ENCODE data around the gene GSTM5.

DNA sequence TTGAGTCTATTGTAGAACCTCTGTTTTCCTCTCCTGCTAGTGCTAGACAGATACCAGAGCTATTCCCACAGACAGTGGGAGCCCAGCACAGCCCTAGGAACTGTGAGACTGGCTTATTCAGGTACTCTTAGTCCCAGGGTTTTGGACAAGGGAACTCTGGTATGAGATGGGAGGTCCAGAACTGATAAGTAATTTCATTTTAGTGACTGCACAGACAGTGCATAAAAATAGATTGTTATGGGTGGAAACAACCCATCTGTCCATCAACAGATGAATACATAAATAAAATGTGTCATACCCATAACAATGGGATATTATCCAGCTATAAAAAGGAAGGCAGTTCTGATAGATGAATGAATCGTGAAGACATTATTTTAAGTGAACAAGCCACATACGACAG, 42.7 kb downstream of the GSTM5 start:
- TF ChIP-seq, protein P1, sequence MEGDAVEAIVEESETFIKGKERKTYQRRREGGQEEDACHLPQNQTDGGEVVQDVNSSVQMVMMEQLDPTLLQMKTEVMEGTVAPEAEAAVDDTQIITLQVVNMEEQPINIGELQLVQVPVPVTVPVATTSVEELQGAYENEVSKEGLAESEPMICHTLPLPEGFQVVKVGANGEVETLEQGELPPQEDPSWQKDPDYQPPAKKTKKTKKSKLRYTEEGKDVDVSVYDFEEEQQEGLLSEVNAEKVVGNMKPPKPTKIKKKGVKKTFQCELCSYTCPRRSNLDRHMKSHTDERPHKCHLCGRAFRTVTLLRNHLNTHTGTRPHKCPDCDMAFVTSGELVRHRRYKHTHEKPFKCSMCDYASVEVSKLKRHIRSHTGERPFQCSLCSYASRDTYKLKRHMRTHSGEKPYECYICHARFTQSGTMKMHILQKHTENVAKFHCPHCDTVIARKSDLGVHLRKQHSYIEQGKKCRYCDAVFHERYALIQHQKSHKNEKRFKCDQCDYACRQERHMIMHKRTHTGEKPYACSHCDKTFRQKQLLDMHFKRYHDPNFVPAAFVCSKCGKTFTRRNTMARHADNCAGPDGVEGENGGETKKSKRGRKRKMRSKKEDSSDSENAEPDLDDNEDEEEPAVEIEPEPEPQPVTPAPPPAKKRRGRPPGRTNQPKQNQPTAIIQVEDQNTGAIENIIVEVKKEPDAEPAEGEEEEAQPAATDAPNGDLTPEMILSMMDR (IDR thresholded peaks at IDR 0.05; ENCODE audit: low read length): no peak
- no peak for TF ChIP-seq EZH2 (IDR thresholded peaks at IDR 0.05; ENCODE audit: borderline replicate concordance, low read length)

Data from OCI-LY1 (cell line).